CD8-positive, alpha-beta memory T cell (primary cell): ENCODE measurements around the gene ANKRD33B. TPM values are rescaled to one million over a fixed set of nuclear protein-coding genes. Genes with fewer than 3 reads are reported as not detected.
A peak's percentile ranks its signal among the peaks of the same experiment; 100 is the strongest.

Experiments used
- CTCF ChIA-PET: fragments of 350-600 bp; sonication (Branson Sonifier 250); formaldehyde crosslinking; loops from one replicate; lab custom pipeline; 2021; ENCODE audit warnings: antibody characterized with exemption; lab: Charles Lee
- POLR2A ChIA-PET: fragments of 350-600 bp; sonication (Branson Sonifier 250); formaldehyde crosslinking; loops from one replicate; lab custom pipeline; 2021; ENCODE audit warnings: antibody characterized with exemption; lab: Charles Lee
- DNase-seq, 5 donors: peaks; one replicate each; pipeline versions ENCODE4 v3.0.0 to v3.0.0-alpha.2; 2020 to 2022; ENCODE audit warnings: mixed read lengths in 1 of 5
- H3K27ac ChIP-seq: one replicate; pipeline ENCODE4 v1.7.0; 2013; ENCODE audit warnings: low read depth, mild to moderate bottlenecking, low read length, moderate library complexity
- H3K27me3 ChIP-seq: 2 replicates; pipeline ENCODE4 v1.7.0; 2013; ENCODE audit warnings: low read length, mild to moderate bottlenecking; ENCODE audit not compliant: insufficient read depth, poor library complexity, severe bottlenecking
- H3K36me3 ChIP-seq: 2 replicates; pipeline ENCODE4 v1.7.0; 2013; ENCODE audit warnings: mild to moderate bottlenecking, low read length, moderate library complexity; ENCODE audit not compliant: insufficient read depth
- H3K4me1 ChIP-seq: 2 replicates; pipeline ENCODE4 v1.7.0; 2013; ENCODE audit warnings: mild to moderate bottlenecking, low read length, moderate library complexity; ENCODE audit not compliant: insufficient read depth
- H3K4me3 ChIP-seq: 2 replicates; pipeline ENCODE4 v1.7.0; 2013; ENCODE audit warnings: mild to moderate bottlenecking, low read length
- H3K9me3 ChIP-seq: 2 replicates; pipeline ENCODE4 v1.7.0; 2013; ENCODE audit warnings: mild to moderate bottlenecking, low read length
- H3K27ac Mint-ChIP-seq, 8 donors: one replicate each; pipeline ENCODE4 v1.8.0; 2020 to 2021; ENCODE audit warnings: mixed read lengths in 8 of 8, mild to moderate bottlenecking in 6 of 8, inconsistent platforms in 3 of 8, moderate library complexity in 3 of 8
- H3K27me3 Mint-ChIP-seq, 2 donors: one replicate each; pipeline ENCODE4 v1.8.0; 2020 to 2021; ENCODE audit warnings: mixed read lengths in 2 of 2, mild to moderate bottlenecking in 1 of 2, moderate library complexity in 1 of 2
- H3K36me3 Mint-ChIP-seq, 3 donors: one replicate each; pipeline ENCODE4 v1.8.0; 2020 to 2021; ENCODE audit warnings: mixed read lengths in 3 of 3, inconsistent platforms in 1 of 3, mild to moderate bottlenecking in 1 of 3
- H3K4me1 Mint-ChIP-seq, 3 donors: one replicate each; pipeline ENCODE4 v1.8.0; 2020 to 2021; ENCODE audit warnings: mixed read lengths in 3 of 3, inconsistent platforms in 1 of 3, mild to moderate bottlenecking in 1 of 3
- H3K4me3 Mint-ChIP-seq, 7 donors: one replicate each; pipeline ENCODE4 v1.8.0; 2020 to 2021; ENCODE audit warnings: mixed read lengths in 7 of 7, mild to moderate bottlenecking in 6 of 7, moderate library complexity in 4 of 7, inconsistent platforms in 2 of 7
- H3K9me3 Mint-ChIP-seq, 5 donors: one replicate each; pipeline ENCODE4 v1.8.0; 2020 to 2022; ENCODE audit warnings: mixed read lengths in 5 of 5, mild to moderate bottlenecking in 3 of 5, moderate library complexity in 2 of 5, inconsistent platforms in 1 of 5
- polyA plus RNA-seq: library from polyadenylated mRNA; unstranded; fragments of 300-500 nt; fragmentation: Illumina TruSeq; gene quantifications from one replicate; pipeline ENCODE4 v1.2.3, GENCODE V29; 2021
- total RNA-seq, 2 experiments: library from RNA; stranded (reverse); gene quantifications; one replicate each; pipeline ENCODE4 v1.2.3, GENCODE V29; 2021

ANKRD33B gene
- total and polyA plus RNA-seq, 3 experiments from 2014 or later, result 0.06 to 32.7 (median 29.6) TPM

DNA sequence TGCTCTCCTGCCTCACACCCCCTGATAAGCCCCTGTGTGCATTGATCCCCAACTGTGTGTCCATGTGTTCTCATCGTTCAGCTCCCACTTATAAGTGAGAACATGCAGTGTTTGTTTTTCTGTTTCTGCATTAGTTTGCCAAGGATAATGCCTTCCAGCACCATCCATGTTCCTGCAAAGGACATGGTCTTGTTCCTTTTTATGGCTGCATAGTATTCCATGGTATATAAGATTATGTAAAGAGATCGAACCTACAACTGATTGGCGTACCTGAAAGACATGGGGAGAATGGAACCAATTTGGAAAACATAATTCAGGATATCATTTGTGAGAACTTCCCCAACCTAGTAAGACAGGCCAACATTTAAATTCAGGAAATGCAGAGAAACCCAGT is 32.4 kb downstream of the ANKRD33B start:
- no peaks in the 10 kb centered on the region for H3K27me3 ChIP-seq
- peak overlapping the region; percentile 25 for H3K27ac ChIP-seq
- no peaks in the 10 kb centered on the region for H3K9me3 ChIP-seq
- no peaks in the 10 kb centered on the region for H3K36me3 ChIP-seq
- peaks cover 7% of the 10 kb centered on the region for H3K4me1 ChIP-seq
- Mint-ChIP-seq H3K27me3 (peaks cover 5 to 8% of the 10 kb centered on the region in 2 donors), H3K27ac (peak overlapping the region in 4 of 8 donors; percentile 38 to 56 (median 50)), H3K4me3 (peak overlapping the region; percentile 38 to 80 (median 65)), H3K36me3 (peaks cover 0 to 3% (median 0%) of the 10 kb centered on the region in 3 donors), H3K9me3 (no peaks in the 10 kb centered on the region), H3K4me1 (peaks cover 9 to 26% (median 18%) of the 10 kb centered on the region in 3 donors)
- no peak for DNase-seq
- ChIA-PET POLR2A (no interaction called here), CTCF (interaction anchor here (1.1 kb wide), 1 partner anchor 31 kb away, joined by 3 read pairs; no protein-coding TSS in a partner anchor)
- no peak overlapping the region for H3K4me3 ChIP-seq

DNA sequence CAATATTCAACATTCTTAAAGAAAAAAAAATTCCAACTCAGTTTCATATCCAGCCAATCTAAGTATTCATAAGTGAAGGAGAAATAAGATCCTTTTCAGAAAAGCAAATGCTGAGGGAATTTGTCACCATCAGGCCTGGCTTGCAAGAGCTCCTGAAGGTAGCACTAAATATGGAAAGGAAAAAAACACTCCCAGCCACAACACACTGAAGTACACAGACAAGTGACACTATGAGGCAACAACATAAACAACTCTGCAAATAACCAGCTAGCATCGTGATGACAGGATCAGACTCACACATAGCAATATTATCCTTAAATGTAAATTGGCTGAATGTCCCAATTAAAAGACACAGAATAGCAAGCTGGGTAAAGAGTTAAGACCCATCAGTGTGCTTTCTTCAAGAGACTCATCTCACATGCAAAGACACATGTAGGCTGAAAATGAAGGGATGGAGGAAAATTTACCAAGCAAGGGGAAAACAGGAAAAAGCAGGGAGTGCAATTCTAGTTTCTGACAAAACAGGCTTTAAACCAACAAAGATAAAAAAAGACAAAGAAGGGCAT is 33.1 kb downstream of the ANKRD33B start:
- H3K4me3 ChIP-seq, result no peak overlapping the region
- Mint-ChIP-seq H3K4me3 (no peak overlapping the region), H3K27ac (no peak overlapping the region), H3K4me1 (peaks cover 12 to 30% (median 24%) of the 10 kb centered on the region in 3 donors), H3K9me3 (no peaks in the 10 kb centered on the region), H3K27me3 (peaks cover 7 to 8% of the 10 kb centered on the region in 2 donors), H3K36me3 (peaks cover 0 to 3% (median 0%) of the 10 kb centered on the region in 3 donors)
- DNase-seq, result no peak
- H3K27me3 ChIP-seq, result no peaks in the 10 kb centered on the region
- no peaks in the 10 kb centered on the region for H3K36me3 ChIP-seq
- H3K9me3 ChIP-seq, result no peaks in the 10 kb centered on the region
- ChIA-PET POLR2A (no interaction called here), CTCF (interaction anchor here (1.1 kb wide), 1 partner anchor 30 kb away, joined by 3 read pairs; no protein-coding TSS in a partner anchor)
- H3K27ac ChIP-seq, result no peak overlapping the region
- H3K4me1 ChIP-seq, result peaks cover 7% of the 10 kb centered on the region

DNA sequence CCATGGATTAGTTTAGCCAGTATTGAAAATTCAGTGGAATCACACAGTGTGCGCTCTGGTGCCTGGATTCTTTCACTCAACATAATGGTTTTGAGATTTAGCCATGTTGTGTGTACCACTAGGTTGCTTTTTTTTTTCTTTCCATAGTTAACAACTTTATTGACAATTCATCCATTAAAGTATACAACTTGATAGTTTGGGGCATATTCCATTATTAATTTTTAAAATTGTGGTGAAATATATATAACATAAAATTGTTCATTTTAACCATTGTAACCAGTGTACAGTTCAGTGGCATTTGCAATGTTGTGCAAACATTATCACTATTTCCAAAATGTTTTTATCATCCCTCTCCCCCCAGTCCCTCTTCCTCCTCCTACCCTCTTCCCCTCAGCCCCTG is 35.2 kb downstream of the ANKRD33B start:
- Histone ChIP-seq H3K4me1 (peaks cover 7% of the 10 kb centered on the region), H3K4me3 (no peak overlapping the region), H3K9me3 (no peaks in the 10 kb centered on the region), H3K36me3 (no peaks in the 10 kb centered on the region), H3K27ac (no peak overlapping the region), H3K27me3 (no peaks in the 10 kb centered on the region)
- ChIA-PET POLR2A (no interaction called here), CTCF (no interaction called here)
- peaks cover 4 to 8% of the 10 kb centered on the region in 2 donors for H3K27me3 Mint-ChIP-seq
- H3K4me3 Mint-ChIP-seq, result no peak overlapping the region
- no peak for DNase-seq
- H3K27ac Mint-ChIP-seq, result no peak overlapping the region
- no peaks in the 10 kb centered on the region for H3K9me3 Mint-ChIP-seq
- H3K4me1 Mint-ChIP-seq, result peaks cover 12 to 30% (median 24%) of the 10 kb centered on the region in 3 donors
- peaks cover 0 to 3% (median 0%) of the 10 kb centered on the region in 3 donors for H3K36me3 Mint-ChIP-seq

DNA sequence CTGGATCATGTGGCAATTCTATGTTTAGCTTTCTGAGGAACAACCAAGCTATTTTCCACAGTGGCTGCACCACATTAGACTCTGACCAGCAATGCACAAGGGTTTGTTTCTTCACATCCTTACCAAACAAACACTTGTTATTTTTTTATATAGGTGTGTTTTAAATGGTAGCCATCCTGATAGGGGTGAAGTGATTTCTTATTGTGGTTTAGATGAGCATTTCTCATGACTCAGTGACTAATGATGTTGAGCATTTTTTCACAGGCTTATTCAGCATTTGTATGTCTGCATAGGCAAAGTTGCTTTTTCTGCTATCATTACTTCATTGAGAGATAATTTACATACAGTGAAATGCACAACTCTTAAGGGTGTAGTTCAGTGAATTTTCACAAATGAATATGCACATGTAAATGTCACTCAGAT is 36.0 kb downstream of the ANKRD33B start:
- Histone ChIP-seq H3K4me1 (peaks cover 7% of the 10 kb centered on the region), H3K27me3 (no peaks in the 10 kb centered on the region), H3K36me3 (no peaks in the 10 kb centered on the region), H3K4me3 (no peak overlapping the region), H3K27ac (no peak overlapping the region), H3K9me3 (no peaks in the 10 kb centered on the region)
- H3K4me3 Mint-ChIP-seq, result no peak overlapping the region
- peaks cover 0 to 3% (median 0%) of the 10 kb centered on the region in 3 donors for H3K36me3 Mint-ChIP-seq
- POLR2A ChIA-PET, result no interaction called here
- no peak overlapping the region for H3K27ac Mint-ChIP-seq
- H3K9me3 Mint-ChIP-seq, result no peaks in the 10 kb centered on the region
- peaks cover 11 to 29% (median 21%) of the 10 kb centered on the region in 3 donors for H3K4me1 Mint-ChIP-seq
- DNase-seq, result no peak
- peaks cover 4% of the 10 kb centered on the region in 2 donors for H3K27me3 Mint-ChIP-seq
- CTCF ChIA-PET, result no interaction called here

DNA sequence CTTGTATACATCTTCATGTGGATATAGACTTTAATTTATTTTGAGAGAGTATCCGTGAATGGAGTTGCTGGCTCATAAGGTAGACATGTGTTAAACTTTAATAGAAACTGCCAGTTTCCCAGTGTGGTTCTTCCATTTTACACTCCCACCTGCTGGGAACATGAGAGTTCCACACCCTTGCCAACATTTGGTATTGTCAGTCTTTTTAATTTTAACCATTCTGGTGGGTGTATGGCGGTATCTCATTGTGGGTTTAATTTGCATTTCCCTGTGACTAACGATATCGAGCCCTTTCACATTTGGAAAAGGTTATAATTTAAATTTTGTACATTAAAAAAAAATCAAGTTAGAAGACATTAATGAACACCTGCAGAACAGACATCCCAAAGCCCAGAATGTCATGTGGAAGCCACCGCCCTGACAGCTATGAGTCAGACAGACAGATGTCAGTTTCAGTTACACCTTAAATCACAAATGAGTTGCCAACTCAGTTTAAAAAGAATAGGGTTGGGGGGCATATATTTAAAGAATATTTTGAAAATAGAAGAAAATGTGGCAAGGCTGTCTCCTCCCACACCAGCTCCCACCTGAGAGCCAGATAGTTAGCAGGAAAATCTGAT is 36.9 kb downstream of the ANKRD33B start:
- Mint-ChIP-seq H3K4me3 (peak overlapping the region in 4 of 7 donors; percentile 41 to 67 (median 56)), H3K4me1 (peaks cover 10 to 21% (median 18%) of the 10 kb centered on the region in 3 donors), H3K27ac (no peak overlapping the region), H3K9me3 (no peaks in the 10 kb centered on the region), H3K36me3 (peaks cover 0 to 2% (median under 1%) of the 10 kb centered on the region in 3 donors), H3K27me3 (peaks cover 4 to 5% of the 10 kb centered on the region in 2 donors)
- Histone ChIP-seq H3K4me3 (no peak overlapping the region), H3K36me3 (no peaks in the 10 kb centered on the region), H3K9me3 (no peaks in the 10 kb centered on the region), H3K4me1 (peaks cover 7% of the 10 kb centered on the region), H3K27ac (peak overlapping the region; percentile 25), H3K27me3 (no peaks in the 10 kb centered on the region)
- ChIA-PET POLR2A (no interaction called here), CTCF (no interaction called here)
- no peak for DNase-seq

DNA sequence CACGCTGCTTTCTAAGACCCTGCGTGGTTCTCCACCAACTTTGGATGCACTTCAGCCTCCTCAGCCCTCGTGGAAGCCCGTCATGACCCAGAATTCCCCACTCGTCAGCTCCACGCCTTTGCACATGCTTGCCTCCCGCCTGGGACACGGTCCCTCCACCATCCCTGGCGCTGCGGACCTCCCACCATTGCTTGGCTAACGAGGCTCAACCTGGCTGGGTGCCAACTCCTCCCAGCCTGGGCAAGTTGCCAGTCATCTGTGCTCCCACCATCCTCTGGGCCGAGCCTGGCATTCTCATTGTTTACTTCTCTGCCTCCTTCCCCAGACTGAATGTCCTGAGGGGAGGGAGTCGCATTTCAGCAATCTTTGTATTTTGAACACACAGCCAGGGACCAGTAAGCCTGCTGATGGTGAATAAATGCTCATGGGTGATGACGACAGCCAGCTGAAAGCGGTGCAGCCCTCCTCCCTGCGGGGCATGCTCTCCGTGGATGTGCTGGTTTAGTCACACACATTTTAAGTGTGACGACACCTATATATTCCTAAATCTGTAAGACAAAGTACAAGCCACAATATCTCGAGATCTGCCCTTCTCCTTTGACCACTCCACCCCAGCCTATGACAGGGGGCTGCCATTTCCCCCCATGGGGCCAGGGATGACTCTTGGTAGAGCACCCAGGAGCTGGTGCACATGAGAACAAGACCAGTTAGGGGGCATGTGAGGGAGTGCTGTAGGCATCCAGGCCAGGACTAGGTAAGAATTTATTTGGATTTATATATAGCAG is 37.6 kb downstream of the ANKRD33B start:
- Mint-ChIP-seq H3K4me1 (peaks cover 4 to 14% (median 11%) of the 10 kb centered on the region in 3 donors), H3K9me3 (no peaks in the 10 kb centered on the region), H3K27ac (peak overlapping the region in 1 of 8 donors; percentile 50), H3K36me3 (peaks cover 0 to 3% (median 3%) of the 10 kb centered on the region in 3 donors), H3K27me3 (peaks cover 4 to 9% of the 10 kb centered on the region in 2 donors), H3K4me3 (peak overlapping the region in 4 of 7 donors; percentile 41 to 67 (median 56))
- Histone ChIP-seq H3K36me3 (no peaks in the 10 kb centered on the region), H3K27me3 (no peaks in the 10 kb centered on the region), H3K27ac (peak overlapping the region; percentile 61), H3K4me1 (no peaks in the 10 kb centered on the region), H3K4me3 (no peak overlapping the region), H3K9me3 (no peaks in the 10 kb centered on the region)
- CTCF ChIA-PET, result no interaction called here
- POLR2A ChIA-PET, result no interaction called here
- DNase-seq, result no peak

DNA sequence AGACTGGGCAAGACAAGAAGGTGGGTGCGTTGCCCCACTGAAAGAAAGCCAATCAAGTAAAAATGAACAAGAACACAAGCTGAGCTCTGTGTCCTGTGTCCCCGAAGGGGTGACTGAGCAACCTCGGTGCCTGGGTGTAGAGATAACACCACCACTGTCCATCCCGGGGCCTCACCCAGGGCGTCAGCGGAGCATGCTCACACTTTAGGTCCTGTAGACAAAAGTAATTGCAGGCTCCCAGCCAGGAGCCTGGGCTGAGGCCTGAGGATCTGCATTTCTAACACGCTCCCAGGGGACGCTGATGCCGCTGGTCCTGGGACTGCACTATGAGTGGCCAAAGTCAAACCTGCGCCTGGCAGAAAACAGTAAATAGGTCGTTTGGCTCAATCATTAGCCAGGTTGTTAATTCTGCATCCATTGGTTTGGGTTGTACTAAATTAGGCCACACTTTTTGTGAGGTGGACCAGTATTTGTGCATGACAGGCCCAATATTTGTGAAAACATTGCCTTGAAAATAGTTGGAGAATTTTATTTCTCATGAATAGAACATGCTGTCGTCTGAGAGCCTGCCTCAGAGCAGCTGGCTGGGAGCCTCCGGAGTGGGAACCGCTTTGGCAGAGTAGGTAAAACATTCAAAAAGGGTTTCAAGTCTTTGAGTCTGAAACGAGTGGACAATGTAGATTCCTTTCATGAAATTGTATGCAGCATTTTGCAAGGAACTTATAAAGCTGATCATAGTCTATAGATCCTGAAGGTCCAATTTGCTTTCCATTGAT is 38.3 kb downstream of the ANKRD33B start:
- H3K4me1 Mint-ChIP-seq, result peaks cover 5 to 15% (median 15%) of the 10 kb centered on the region in 3 donors
- Histone ChIP-seq H3K4me3 (no peak overlapping the region), H3K9me3 (no peaks in the 10 kb centered on the region), H3K27me3 (no peaks in the 10 kb centered on the region), H3K4me1 (no peaks in the 10 kb centered on the region), H3K36me3 (no peaks in the 10 kb centered on the region), H3K27ac (peak overlapping the region; percentile 61)
- ChIA-PET CTCF (interaction anchor here (0.9 kb wide), 1 partner anchor 25 kb away, joined by 4 read pairs; no protein-coding TSS in a partner anchor), POLR2A (no interaction called here)
- H3K9me3 Mint-ChIP-seq, result no peaks in the 10 kb centered on the region
- H3K36me3 Mint-ChIP-seq, result peaks cover 0 to 3% (median 2%) of the 10 kb centered on the region in 3 donors
- peaks cover 6 to 13% of the 10 kb centered on the region in 2 donors for H3K27me3 Mint-ChIP-seq
- H3K4me3 Mint-ChIP-seq, result no peak overlapping the region
- H3K27ac Mint-ChIP-seq, result no peak overlapping the region
- DNase-seq, result no peak
